Stomach smooth muscle (tissue), 2 donors: ENCODE results near the gene GHRH.

Experiments
- H3K27ac ChIP-seq: one replicate; pipeline ENCODE4 v1.7.0; 2013; ENCODE audit warnings: mild to moderate bottlenecking, low read length, inconsistent platforms
- H3K27me3 ChIP-seq, 2 donors: one replicate each; pipeline ENCODE4 v1.7.0; 2013; ENCODE audit warnings: low read length in 2 of 2; ENCODE audit not compliant: insufficient read depth in 2 of 2, control insufficient read depth in 1 of 2
- H3K36me3 ChIP-seq, 2 donors: one replicate each; pipeline ENCODE4 v1.7.0; 2013; ENCODE audit warnings: low read length in 2 of 2; ENCODE audit not compliant: control insufficient read depth in 2 of 2, insufficient read depth in 2 of 2
- H3K4me1 ChIP-seq: one replicate; pipeline ENCODE4 v1.7.0; 2013; ENCODE audit warnings: low read length; ENCODE audit not compliant: control insufficient read depth, insufficient read depth
- H3K4me3 ChIP-seq, 2 donors: one replicate each; pipeline ENCODE4 v1.7.0; 2013; ENCODE audit warnings: low read length in 2 of 2
- H3K9ac ChIP-seq, 2 donors: one replicate each; pipeline ENCODE4 v1.7.0; 2013; ENCODE audit warnings: low read length in 2 of 2, mild to moderate bottlenecking in 1 of 2
- H3K9me3 ChIP-seq, 2 donors: one replicate each; pipeline ENCODE4 v1.7.0; 2013; ENCODE audit warnings: low read length in 2 of 2; ENCODE audit not compliant: control insufficient read depth in 2 of 2
- donor health status: healthy.
- donor health status: Pancreatic carcinoma.

The GHRH gene

GRCh38 chr20:37301120-37301519, 39.5 kb upstream of the GHRH start:
- Histone ChIP-seq H3K27ac (no peak overlapping the region), H3K27me3 (no peaks in the 10 kb centered on the region), H3K4me1 (peaks cover 27% of the 10 kb centered on the region), H3K9ac (no peak overlapping the region), H3K36me3 (peaks cover 18 to 25% of the 10 kb centered on the region in 2 donors), H3K4me3 (no peak overlapping the region), H3K9me3 (no peaks in the 10 kb centered on the region)

GRCh38 chr20:37299718-37300528, 38.3 kb upstream of the GHRH start:
- Histone ChIP-seq H3K4me1 (peaks cover 34% of the 10 kb centered on the region), H3K36me3 (peaks cover 16 to 25% of the 10 kb centered on the region in 2 donors), H3K9me3 (no peaks in the 10 kb centered on the region), H3K4me3 (no peak overlapping the region), H3K9ac (no peak overlapping the region), H3K27ac (peak overlapping the region; percentile 37), H3K27me3 (no peaks in the 10 kb centered on the region)

GRCh38 chr20:37298190-37298939, 36.8 kb upstream of the GHRH start:
- Histone ChIP-seq H3K9ac (no peak overlapping the region), H3K36me3 (peaks cover 15 to 21% of the 10 kb centered on the region in 2 donors), H3K4me3 (no peak overlapping the region), H3K4me1 (peaks cover 45% of the 10 kb centered on the region), H3K27me3 (no peaks in the 10 kb centered on the region), H3K27ac (peak overlapping the region; percentile 69), H3K9me3 (no peaks in the 10 kb centered on the region)

DNA sequence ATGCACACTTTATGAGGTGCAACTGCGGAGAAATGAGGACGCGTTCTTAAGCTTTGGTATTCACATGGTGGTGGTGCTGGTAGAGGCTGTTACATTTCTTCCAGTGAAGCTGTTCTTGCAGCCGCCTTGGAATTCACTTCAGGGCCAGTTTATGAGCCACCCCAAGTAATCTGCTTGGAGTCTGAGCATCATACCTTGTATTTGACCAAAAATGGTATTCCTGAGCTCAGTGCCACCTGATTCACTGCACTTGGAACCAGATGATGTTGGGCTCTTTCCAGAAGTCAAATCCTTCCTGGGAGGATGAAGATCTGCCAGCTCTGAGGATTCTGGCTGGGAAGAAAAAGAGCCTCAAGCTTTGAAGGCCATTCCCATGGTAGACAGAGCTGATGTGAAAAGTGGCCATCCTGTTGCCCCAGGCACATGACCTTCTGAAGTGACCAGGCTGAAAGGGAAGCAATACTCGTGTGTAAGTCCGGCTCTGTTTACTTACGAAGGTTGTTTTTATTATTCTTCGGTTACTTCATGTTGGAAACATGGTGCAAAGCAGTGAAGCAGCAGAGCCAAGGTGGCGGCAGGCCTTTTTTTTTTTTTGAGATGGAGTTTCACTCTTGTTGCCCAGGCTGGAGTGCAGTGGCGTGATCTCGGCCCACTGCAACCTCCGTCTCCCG, 35.6 kb upstream of the GHRH start:
- Histone ChIP-seq H3K27me3 (no peaks in the 10 kb centered on the region), H3K27ac (peak overlapping the region; percentile 69), H3K4me3 (no peak overlapping the region), H3K36me3 (peaks cover 20% of the 10 kb centered on the region in 2 donors), H3K9me3 (no peaks in the 10 kb centered on the region), H3K9ac (peak overlapping the region in 1 of 2 donors; percentile 30), H3K4me1 (peaks cover 45% of the 10 kb centered on the region)

DNA sequence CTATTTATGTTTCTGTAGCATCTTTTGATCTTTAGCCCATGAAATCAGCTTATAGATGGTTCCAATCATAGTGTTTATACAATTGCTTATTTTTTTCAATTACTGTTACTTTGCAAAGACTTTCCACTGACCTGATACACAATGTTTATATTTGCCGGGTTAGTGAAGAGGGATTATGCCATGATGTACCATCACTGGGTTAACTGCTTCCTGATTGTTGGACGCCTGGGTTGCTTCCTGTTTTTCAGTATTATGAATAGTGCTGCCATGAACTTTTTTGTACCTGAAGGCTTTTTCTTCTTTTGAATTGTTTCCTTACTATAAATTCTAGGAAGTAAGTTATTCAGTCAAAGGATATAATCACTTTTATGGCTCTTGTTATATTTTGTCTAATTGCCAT, 34.8 kb upstream of the GHRH start:
- peak overlapping the region; percentile 69 for H3K27ac ChIP-seq
- H3K4me3 ChIP-seq = no peak overlapping the region
- H3K4me1 ChIP-seq = peaks cover 45% of the 10 kb centered on the region
- H3K27me3 ChIP-seq = no peaks in the 10 kb centered on the region
- no peaks in the 10 kb centered on the region for H3K9me3 ChIP-seq
- H3K9ac ChIP-seq = peak overlapping the region in 1 of 2 donors; percentile 30
- H3K36me3 ChIP-seq = peaks cover 11 to 14% of the 10 kb centered on the region in 2 donors

- Histone ChIP-seq H3K36me3 (peaks cover 9 to 11% of the 10 kb centered on the region in 2 donors), H3K9me3 (no peaks in the 10 kb centered on the region), H3K4me3 (no peak overlapping the region), H3K27ac (peak overlapping the region; percentile 69), H3K27me3 (no peaks in the 10 kb centered on the region), H3K4me1 (peaks cover 45% of the 10 kb centered on the region), H3K9ac (no peak overlapping the region)
Observed at GRCh38 chr20:37295595-37295994, 34.0 kb upstream of the GHRH start.

- H3K9ac ChIP-seq = no peak overlapping the region
- H3K4me3 ChIP-seq = no peak overlapping the region
- H3K36me3 ChIP-seq = peaks cover 7 to 11% of the 10 kb centered on the region in 2 donors
- no peaks in the 10 kb centered on the region for H3K27me3 ChIP-seq
- H3K9me3 ChIP-seq = no peaks in the 10 kb centered on the region
- H3K27ac ChIP-seq = peak overlapping the region; percentile 69
- H3K4me1 ChIP-seq = peaks cover 47% of the 10 kb centered on the region
Observed at GRCh38 chr20:37295001-37295400, 33.4 kb upstream of the GHRH start.

DNA sequence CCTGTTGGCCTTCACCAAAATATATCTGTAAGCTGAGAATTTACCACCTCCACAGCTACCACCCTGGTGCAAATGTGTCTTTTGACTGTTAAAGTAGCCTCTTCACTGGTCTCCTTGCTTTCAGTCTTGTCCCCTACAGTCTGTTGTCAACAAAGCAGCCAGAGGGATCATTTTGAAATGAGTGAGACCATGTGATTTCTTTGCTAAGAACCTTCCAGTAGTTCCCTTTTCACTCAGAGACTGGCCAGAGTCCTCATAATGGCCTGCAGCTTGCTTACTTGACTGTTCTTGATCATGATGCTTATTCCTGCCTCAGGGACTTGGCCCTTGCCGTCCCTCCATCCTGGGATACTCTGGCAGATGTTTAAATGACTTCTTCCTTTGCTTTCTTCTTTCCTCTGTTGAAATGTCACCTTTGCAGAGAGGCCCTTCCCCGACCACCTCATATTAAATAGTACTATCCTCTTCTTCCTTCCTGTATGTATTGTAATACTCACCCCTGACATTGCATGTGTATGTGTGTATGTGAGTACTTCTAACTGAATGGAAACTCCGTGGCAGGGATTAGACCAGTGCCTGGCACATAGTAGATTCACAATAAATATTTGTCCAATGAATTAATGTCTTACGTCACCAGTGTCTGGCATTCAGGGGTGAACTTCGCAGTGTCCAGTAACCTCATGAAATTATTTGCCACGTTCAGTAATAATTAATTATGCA, 32.8 kb upstream of the GHRH start:
- Histone ChIP-seq H3K27me3 (no peaks in the 10 kb centered on the region), H3K27ac (peak overlapping the region; percentile 69), H3K4me1 (peaks cover 43% of the 10 kb centered on the region), H3K36me3 (peaks cover 4 to 8% of the 10 kb centered on the region in 2 donors), H3K9me3 (no peaks in the 10 kb centered on the region), H3K4me3 (no peak overlapping the region), H3K9ac (no peak overlapping the region)

DNA sequence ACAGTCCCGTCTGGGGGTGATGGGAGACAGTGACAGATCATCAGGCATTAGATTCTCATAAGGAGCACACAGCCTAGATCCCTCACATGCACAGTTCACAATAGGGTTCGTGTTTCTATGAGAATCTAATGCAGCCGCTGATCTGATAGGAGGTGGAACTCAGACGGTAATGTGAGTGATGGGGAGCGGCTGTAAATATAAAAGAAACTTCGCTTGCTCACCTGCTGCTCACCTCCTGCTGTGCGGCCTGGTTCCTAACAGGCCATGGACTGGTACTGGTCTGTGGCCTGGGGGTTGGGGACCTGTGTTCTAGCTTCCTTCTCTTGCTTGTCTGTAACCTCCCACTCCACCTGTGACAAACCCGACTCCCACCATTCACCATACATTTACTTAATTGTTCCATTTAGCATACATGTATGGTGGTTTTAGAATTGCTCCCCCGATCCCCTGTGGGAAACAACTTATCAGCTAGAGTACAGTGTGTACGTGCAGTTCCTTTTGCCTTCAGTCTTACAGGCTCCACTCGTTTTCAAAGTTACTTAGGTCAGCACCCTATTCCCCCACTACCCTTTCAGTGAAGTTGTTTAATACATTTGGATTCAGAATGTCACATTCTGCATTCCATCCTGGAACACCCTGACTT, 31.8 kb upstream of the GHRH start:
- Histone ChIP-seq H3K9ac (no peak overlapping the region), H3K27me3 (no peaks in the 10 kb centered on the region), H3K27ac (peak overlapping the region; percentile 69), H3K4me1 (peaks cover 37% of the 10 kb centered on the region), H3K4me3 (no peak overlapping the region), H3K9me3 (no peaks in the 10 kb centered on the region), H3K36me3 (peaks cover 3 to 8% of the 10 kb centered on the region in 2 donors)

DNA sequence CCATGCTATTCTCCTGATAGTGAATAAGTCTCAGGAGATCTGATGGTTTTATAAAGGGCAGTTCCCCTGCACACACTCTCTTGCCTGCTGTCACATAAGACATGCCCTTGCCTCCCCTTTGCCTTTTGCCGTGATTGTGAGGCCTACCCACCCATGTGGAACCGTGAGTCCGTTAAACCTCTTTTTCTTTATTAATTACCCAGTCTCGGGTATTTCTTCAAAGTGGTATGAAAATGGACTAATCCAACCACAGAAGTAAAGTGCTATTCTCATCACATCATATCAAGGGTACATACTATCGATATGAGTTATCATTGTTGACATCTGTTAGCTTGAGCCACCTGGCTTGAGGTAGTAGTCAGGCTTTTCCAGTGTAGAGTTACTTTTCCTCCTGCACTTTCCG, 30.1 kb upstream of the GHRH start:
- Histone ChIP-seq H3K27ac (no peak overlapping the region), H3K36me3 (peaks cover 3 to 8% of the 10 kb centered on the region in 2 donors), H3K4me3 (no peak overlapping the region), H3K4me1 (peaks cover 26% of the 10 kb centered on the region), H3K9me3 (no peaks in the 10 kb centered on the region), H3K27me3 (no peaks in the 10 kb centered on the region), H3K9ac (no peak overlapping the region)
